ENCODE measurements around the gene UCN.

DNA sequence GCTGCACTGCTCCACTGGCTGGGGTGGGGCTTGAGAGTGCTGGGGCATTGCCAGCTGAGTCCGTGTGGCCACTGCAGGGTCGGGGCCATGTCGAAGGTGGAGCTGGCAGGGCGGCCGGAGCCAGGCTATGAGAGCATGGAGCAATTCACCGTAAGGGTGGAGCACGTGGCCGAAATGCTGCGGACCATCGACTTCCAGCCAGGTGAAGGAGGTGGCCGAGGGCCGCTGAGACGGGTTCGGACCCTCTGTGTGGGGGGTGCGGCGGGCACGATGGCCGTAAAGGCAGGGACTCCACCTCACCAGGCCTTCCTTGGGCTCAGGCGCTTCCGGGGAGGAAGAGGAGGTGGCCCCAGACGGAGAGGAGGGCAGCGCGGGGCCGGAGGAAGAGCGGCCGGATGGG lies 2.1 kb downstream of the UCN start:
- no peak for TF ChIP-seq POLR2A (IDR thresholded peaks at IDR 0.05)
- TF ChIP-seq, protein P1, sequence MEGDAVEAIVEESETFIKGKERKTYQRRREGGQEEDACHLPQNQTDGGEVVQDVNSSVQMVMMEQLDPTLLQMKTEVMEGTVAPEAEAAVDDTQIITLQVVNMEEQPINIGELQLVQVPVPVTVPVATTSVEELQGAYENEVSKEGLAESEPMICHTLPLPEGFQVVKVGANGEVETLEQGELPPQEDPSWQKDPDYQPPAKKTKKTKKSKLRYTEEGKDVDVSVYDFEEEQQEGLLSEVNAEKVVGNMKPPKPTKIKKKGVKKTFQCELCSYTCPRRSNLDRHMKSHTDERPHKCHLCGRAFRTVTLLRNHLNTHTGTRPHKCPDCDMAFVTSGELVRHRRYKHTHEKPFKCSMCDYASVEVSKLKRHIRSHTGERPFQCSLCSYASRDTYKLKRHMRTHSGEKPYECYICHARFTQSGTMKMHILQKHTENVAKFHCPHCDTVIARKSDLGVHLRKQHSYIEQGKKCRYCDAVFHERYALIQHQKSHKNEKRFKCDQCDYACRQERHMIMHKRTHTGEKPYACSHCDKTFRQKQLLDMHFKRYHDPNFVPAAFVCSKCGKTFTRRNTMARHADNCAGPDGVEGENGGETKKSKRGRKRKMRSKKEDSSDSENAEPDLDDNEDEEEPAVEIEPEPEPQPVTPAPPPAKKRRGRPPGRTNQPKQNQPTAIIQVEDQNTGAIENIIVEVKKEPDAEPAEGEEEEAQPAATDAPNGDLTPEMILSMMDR (IDR thresholded peaks at IDR 0.05) = no peak
